Measurements from ENCODE around the gene OSBPL10.

The OSBPL10 gene

GRCh38 chr3:31955581-31955980 lies 25.5 kb downstream of the OSBPL10 start:
- DNase-seq, result no peak

- no peak for DNase-seq
Measured at GRCh38 chr3:31953636-31954035, 27.4 kb downstream of the OSBPL10 start.

GRCh38 chr3:31953091-31953490 lies 28.0 kb downstream of the OSBPL10 start:
- DNase-seq, result no peak

- no peak for DNase-seq
Measured at GRCh38 chr3:31952205-31952604, 28.9 kb downstream of the OSBPL10 start.

- no peak for DNase-seq
Measured at GRCh38 chr3:31948280-31948679, 32.8 kb downstream of the OSBPL10 start.

- no peak for DNase-seq
Measured at GRCh38 chr3:31947671-31948091, 33.4 kb downstream of the OSBPL10 start.

GRCh38 chr3:31947162-31947561 lies 33.9 kb downstream of the OSBPL10 start:
- no peak for DNase-seq

- no peak for DNase-seq
Measured at GRCh38 chr3:31946484-31947081, 34.5 kb downstream of the OSBPL10 start.

GRCh38 chr3:31945738-31946052 lies 35.4 kb downstream of the OSBPL10 start:
- no peak for DNase-seq

- no peak for DNase-seq
Measured at GRCh38 chr3:31943041-31943440, 38.0 kb downstream of the OSBPL10 start.

- DNase-seq, result no peak
Measured at GRCh38 chr3:31942446-31942845, 38.6 kb downstream of the OSBPL10 start.

GRCh38 chr3:31937225-31937624 lies 43.8 kb downstream of the OSBPL10 start:
- DNase-seq, result no peak

GRCh38 chr3:31936420-31937060 lies 44.5 kb downstream of the OSBPL10 start:
- DNase-seq, result peak; percentile 36

GRCh38 chr3:31934866-31935265 lies 46.2 kb downstream of the OSBPL10 start:
- DNase-seq, result no peak

- no peak for DNase-seq
Measured at GRCh38 chr3:31934018-31934417, 47.0 kb downstream of the OSBPL10 start.

- no peak for DNase-seq
Measured at GRCh38 chr3:31932990-31933389, 48.1 kb downstream of the OSBPL10 start.

- no peak for DNase-seq
Measured at GRCh38 chr3:31929826-31930502, 51.1 kb downstream of the OSBPL10 start.

- no peak for DNase-seq
Measured at GRCh38 chr3:31927811-31928210, 53.3 kb downstream of the OSBPL10 start.

- no peak for DNase-seq
Measured at GRCh38 chr3:31926543-31926942, 54.5 kb downstream of the OSBPL10 start.

GRCh38 chr3:31925271-31925630 lies 55.8 kb downstream of the OSBPL10 start:
- no peak for DNase-seq

- no peak for DNase-seq
Measured at GRCh38 chr3:31924610-31925270, 56.3 kb downstream of the OSBPL10 start.

- no peak for DNase-seq
Measured at GRCh38 chr3:31922962-31923361, 58.1 kb downstream of the OSBPL10 start.

- no peak for DNase-seq
Measured at GRCh38 chr3:31921837-31922236, 59.2 kb downstream of the OSBPL10 start.

- DNase-seq, result no peak
Measured at GRCh38 chr3:31920310-31920709, 60.8 kb downstream of the OSBPL10 start.

Measured in fibroblast of skin of right quadriceps (primary cell).